Heart left ventricle (tissue), 13 donors: ENCODE measurements around the gene RECK.

Experiments
- CTCF ChIP-seq, 12 donors: fragments of 200-600 bp; sonication (generic) in 4 of 12; IDR thresholded peaks; one replicate each; pipeline versions ENCODE4 v1.5.0 to v1.8.0; 2018 to 2022; ENCODE audit warnings: antibody characterized with exemption in 12 of 12, mild to moderate bottlenecking in 5 of 12
- POLR2A ChIP-seq, 2 donors: fragments of 450-650 bp; IDR thresholded peaks; one replicate each; pipeline ENCODE4 v1.6.1; 2017; ENCODE audit warnings: antibody characterized with exemption in 2 of 2, mild to moderate bottlenecking in 2 of 2, moderate library complexity in 2 of 2
- donor health status: ischemic (EF 13 %, LVEDD 7.1; RV severe dilation, severe dysfunction).
- donor health status: DM: no; HTN: yes; CAD: no.
- donor health status: DM: no; HTN: no; CAD: no.
- donor health status: ischemic (EF 25% LVEDD 6.9; RV normal size, moderate dysfunction).
- donor health status: ischemic (EF 25% LVEDD 5.7; RV mildly dilated, moderate dysfunction).
- donor health status: ischemic (EF 35%, LVEDD 5.7; RV mildly dilated, moderate dysfunction).
- donor health status: nonischemic (EF 11% LVEDD 7.7; RV severe dilation, severe dysfunction).
- donor health status: DM: yes; HTN: yes; CAD: no.
- donor health status: PGD.
- donor health status: ischemic (EF 29% LVEDD 5.4; RV normal size, mild dysfunction).
- donor health status: nonischemic (EF 23%, LVEDD 6.1; RV moderate dilation, normal function).

- TF ChIP-seq POLR2A (IDR thresholded peaks at IDR 0.05) (no peak), CTCF (IDR thresholded peaks at IDR 0.05) (no peak)
These were observed 4.7 kb upstream of the RECK start for GRCh38 chr9:36031774-36032555.
